HepG2 (cell line): ENCODE data around the gene TMEM158. TPM values are rescaled to one million over a fixed set of nuclear protein-coding genes. Genes with fewer than 3 reads are reported as not detected.

ENCODE experiments used
- ATAC-seq: fragments of 200-7000 bp; cut with Tn5 transposase; 3 replicates; pipeline ENCODE4 v1.9.1; 2020; ENCODE audit warnings: mild to moderate bottlenecking, moderate library complexity
- BruUV-seq: library from RNA; stranded (reverse); fragments of 400-500 nt; replicated peaks from 2 replicates; lab custom pipeline; 2021; lab: Mats Ljungman, UMichigan
- CTCF ChIA-PET: fragments of 300-600 bp; formaldehyde crosslinking; extraction: SDS; loops from one replicate; lab custom pipeline; 2021; ENCODE audit warnings: low total read pairs, inconsistent platforms, low intra/inter-chr PET ratio; lab: Yijun Ruan, JAX
- POLR2A ChIA-PET: fragments of 350-600 bp; sonication (Branson Sonifier 250); formaldehyde crosslinking; loops from one replicate; lab custom pipeline; 2020; ENCODE audit warnings: antibody characterized with exemption, inconsistent platforms; lab: Yijun Ruan, JAX
- DNase-seq: peaks from one replicate; pipeline ENCODE4 v3.0.0-alpha.2; 2015; ENCODE audit warnings: low spot score
- FAIRE-seq: peaks from 3 replicates; lab custom pipeline; 2011; peaks lifted over from hg19 to GRCh38; lab: Jason Lieb, UNC
- H2AFZ ChIP-seq: one replicate; pipeline ENCODE4 v1.6.1; 2011; ENCODE audit warnings: low read length, inconsistent platforms
- H3K27ac ChIP-seq: fragments of 300-600 bp; 3 replicates; pipeline ENCODE4 v1.8.0; 2011; ENCODE audit warnings: mixed run types, mild to moderate bottlenecking, mixed read lengths, low read length, inconsistent platforms; ENCODE audit not compliant: insufficient read depth; ENCODE audit errors: extremely low read length
- H3K27me3 ChIP-seq, 2 experiments: fragments of 200-600 bp in 1 of 2; 2 replicates in 1 of 2; 3 replicates in 1 of 2; pipeline versions ENCODE4 v1.6.0 to v1.8.0; 2011; ENCODE audit warnings: low read length in 2 of 2, mild to moderate bottlenecking in 2 of 2, moderate library complexity in 2 of 2, inconsistent platforms in 1 of 2; ENCODE audit not compliant: insufficient read depth in 2 of 2, control insufficient read depth in 1 of 2
- H3K36me3 ChIP-seq, 2 experiments: fragments of 200-600 bp in 1 of 2; replicated peaks in 1 of 2; 2 replicates in 1 of 2; 3 replicates in 1 of 2; pipeline versions ENCODE4 v1.5.1 to v1.8.0; 2011; ENCODE audit warnings: low read length in 2 of 2, inconsistent platforms in 1 of 2; ENCODE audit not compliant: insufficient read depth in 2 of 2, control insufficient read depth in 1 of 2
- H3K4me1 ChIP-seq: 2 replicates; pipeline ENCODE4 v1.5.1; 2012; ENCODE audit warnings: low read length, inconsistent platforms; ENCODE audit not compliant: insufficient read depth
- H3K4me2 ChIP-seq: 2 replicates; pipeline ENCODE4 v1.6.0; 2011; ENCODE audit warnings: low read depth, low read length, inconsistent platforms
- H3K4me3 ChIP-seq, 3 experiments: fragments of 200-600 bp in 1 of 3; sonication (generic), shearing (Covaris generic) in 1 of 3; replicated peaks in 1 of 3; 2 replicates each; pipeline ENCODE4 v1.5.1; 2011 to 2016; ENCODE audit warnings: low read length in 3 of 3, inconsistent platforms in 2 of 3, low read depth in 2 of 3, mild to moderate bottlenecking in 2 of 3, control low read depth in 1 of 3, mixed read lengths in 1 of 3; ENCODE audit not compliant: insufficient read depth in 1 of 3
- H3K79me2 ChIP-seq: one replicate; pipeline ENCODE4 v1.6.1; 2011; ENCODE audit warnings: low read length, inconsistent platforms; ENCODE audit not compliant: insufficient read depth
- H3K9ac ChIP-seq: 2 replicates; pipeline ENCODE4 v1.6.0; 2011; ENCODE audit warnings: mild to moderate bottlenecking, low read depth, low read length, inconsistent platforms; ENCODE audit not compliant: insufficient read depth
- H3K9me3 ChIP-seq: 2 replicates; pipeline ENCODE4 v1.5.1; 2012; ENCODE audit warnings: mild to moderate bottlenecking, low read length
- H4K20me1 ChIP-seq: 2 replicates; pipeline ENCODE4 v1.6.0; 2011; ENCODE audit warnings: inconsistent platforms, mild to moderate bottlenecking, low read length, moderate library complexity; ENCODE audit not compliant: insufficient read depth
- ARID2 ChIP-seq: sonication (generic); formaldehyde crosslinking; IDR thresholded peaks from 2 replicates; pipeline ENCODE4 v1.8.1; 2022; ENCODE audit warnings: mild to moderate bottlenecking, missing genetic modification reagents, borderline replicate concordance
- ELF1 ChIP-seq: sonication (generic); formaldehyde crosslinking; IDR thresholded peaks from 2 replicates; pipeline ENCODE4 v1.4.0; 2020; ENCODE audit warnings: missing genetic modification reagents
- ELK4 ChIP-seq: sonication (generic); formaldehyde crosslinking; IDR thresholded peaks from 2 replicates; pipeline ENCODE4 v1.9.0; 2021; ENCODE audit warnings: missing genetic modification reagents, borderline replicate concordance
- KLF9 ChIP-seq: IDR thresholded peaks from 2 replicates; pipeline ENCODE4 v1.6.1; 2016; ENCODE audit warnings: low read depth
- SAP130 ChIP-seq: IDR thresholded peaks from 2 replicates; pipeline ENCODE4 v1.6.1; 2016; ENCODE audit warnings: low read depth
- SOX13 ChIP-seq, 3 experiments: fragments of 450-650 bp in 1 of 3; sonication (generic) in 1 of 3; formaldehyde crosslinking in 1 of 3; IDR thresholded peaks in 2 of 3; conservative IDR thresholded peaks in 1 of 3; 2 replicates each; pipeline versions ENCODE4 v1.5.0 to v1.6.1; 2016 to 2020; ENCODE audit warnings: antibody characterized with exemption in 1 of 3, mild to moderate bottlenecking in 1 of 3, missing compliant biosample characterization in 1 of 3, missing genetic modification reagents in 1 of 3, moderate library complexity in 1 of 3
- SP1 ChIP-seq, 2 experiments: fragments of 450-650 bp in 1 of 2; sonication (generic) in 1 of 2; formaldehyde crosslinking in 1 of 2; IDR thresholded peaks; 2 replicates each; pipeline versions ENCODE4 v1.4.0 to v1.6.1; 2016 to 2020; ENCODE audit warnings: missing genetic modification reagents in 1 of 2
- THAP7 ChIP-seq: sonication (generic); formaldehyde crosslinking; IDR thresholded peaks from 2 replicates; pipeline ENCODE4 v1.8.1; 2023; ENCODE audit warnings: mild to moderate bottlenecking, missing genetic modification reagents
- ZNF136 ChIP-seq: sonication (generic); formaldehyde crosslinking; IDR thresholded peaks from 2 replicates; pipeline ENCODE4 v1.8.1; 2022; ENCODE audit warnings: low read depth, mild to moderate bottlenecking, moderate library complexity, missing genetic modification reagents
- ZNF18 ChIP-seq: sonication (generic); formaldehyde crosslinking; IDR thresholded peaks from 2 replicates; pipeline ENCODE4 v1.8.0; 2022; ENCODE audit warnings: mild to moderate bottlenecking, missing genetic modification reagents; ENCODE audit not compliant: insufficient replicate concordance
- ZNF230 ChIP-seq: sonication (generic); formaldehyde crosslinking; IDR thresholded peaks from 2 replicates; pipeline ENCODE4 v1.4.0; 2020; ENCODE audit warnings: mild to moderate bottlenecking, missing genetic modification reagents
- ZNF251 ChIP-seq: sonication (generic); formaldehyde crosslinking; IDR thresholded peaks from 2 replicates; pipeline ENCODE4 v1.9.0; 2021; ENCODE audit warnings: mild to moderate bottlenecking, missing genetic modification reagents
- ZNF558 ChIP-seq: sonication (generic); formaldehyde crosslinking; IDR thresholded peaks from 2 replicates; pipeline ENCODE4 v1.9.0; 2022; ENCODE audit warnings: mild to moderate bottlenecking, missing genetic modification reagents, borderline replicate concordance
- ZNF598 ChIP-seq: sonication (generic); formaldehyde crosslinking; IDR thresholded peaks from 2 replicates; pipeline ENCODE4 v1.5.1; 2020; ENCODE audit warnings: mild to moderate bottlenecking, missing genetic modification reagents, borderline replicate concordance
- ZNF768 ChIP-seq: sonication (generic); formaldehyde crosslinking; IDR thresholded peaks from 2 replicates; pipeline ENCODE4 v1.4.0; 2020; ENCODE audit warnings: missing genetic modification reagents
- ZNF792 ChIP-seq: IDR thresholded peaks from 2 replicates; pipeline ENCODE4 v1.6.1; 2016
- ZNF816 ChIP-seq: sonication (generic); formaldehyde crosslinking; IDR thresholded peaks from 2 replicates; pipeline ENCODE4 v1.8.0; 2022; ENCODE audit warnings: missing genetic modification reagents, mild to moderate bottlenecking, borderline replicate concordance
- ZSCAN12 ChIP-seq: sonication (generic); formaldehyde crosslinking; IDR thresholded peaks from 2 replicates; pipeline ENCODE4 v1.9.0; 2021; ENCODE audit warnings: mild to moderate bottlenecking, missing genetic modification reagents
- WGBS: methylation state at CpG from one replicate; pipeline ENCODE4 v1.1.6; 2017; ENCODE audit warnings: low lambda C conversion rate; 5-methylcytosine and 5-hydroxymethylcytosine counted together
- in situ Hi-C: cut with HindIII; loops from 2 replicates; pipeline ENCODE4 v1.10.0; 2017; ENCODE audit warnings: low pct_unique_long_range_greater_than_20kb; ENCODE audit not compliant: extremely low pct_ligation_motif_present
- intact Hi-C: fragments of 100-400 bp; cut with micrococcal nuclease; formaldehyde crosslinking; loops from one replicate; pipeline ENCODE4 v1.10.0; 2022; ENCODE audit not compliant: unreplicated experiment
- polyA plus RNA-seq, 8 experiments: library from polyadenylated mRNA; depleted of rRNA in 3 of 8; stranded (reverse) in 7 of 8; unstranded in 1 of 8; fragments of >200 nt; fragmentation: Illumina TruSeq in 4 of 8; extraction: Trizol in 4 of 8; gene quantifications; 2 replicates each; pipeline versions ENCODE4 v1.2.1 to v1.2.3, GENCODE V29; 2011 to 2016; ENCODE audit warnings: low read depth in 4 of 8, missing spikeins in 1 of 8, mixed read lengths in 1 of 8; ENCODE audit not compliant: insufficient read depth in 1 of 8
- total RNA-seq, 5 experiments: library from RNA; depleted of rRNA; stranded (reverse); fragments of >200 nt; fragmentation: Illumina TruSeq; extraction: Trizol; gene quantifications; 2 replicates each; pipeline ENCODE4 v1.2.3, GENCODE V29; 2016; ENCODE audit warnings: low read depth in 1 of 5

The TMEM158 gene
- total and polyA plus RNA-seq, 2 of the 13 experiments (the other 11 are each of a cell fraction or from before 2014, with no cell fraction given): 0.13 TPM; not detected in 1

- TF ChIP-seq THAP7 (CRISPR knock-in tag): no peak
- no peak for TF ChIP-seq ZNF558 (CRISPR knock-in tag)
- TF ChIP-seq ZNF18 (CRISPR knock-in tag): no peak
- TF ChIP-seq, all 625 proteins: peak for 0
Measured at GRCh38 chr3:45258317-45258716, 32.2 kb upstream of the TMEM158 start (continued).

GRCh38 chr3:45253316-45253715, 27.2 kb upstream of the TMEM158 start:
- CTCF ChIA-PET: no interaction called here
- ATAC-seq (no peak), DNase-seq (no peak), FAIRE-seq (no peak)
- BruUV-seq: no TSS peak
- no peak overlapping the region for H3K4me2 ChIP-seq
- no peak overlapping the region for H3K4me3 ChIP-seq
- WGBS: 0% methylated on average over 1 of the region's 3 CpGs
- no peaks in the 10 kb centered on the region for H3K4me1 ChIP-seq
- H3K9ac ChIP-seq: no peak overlapping the region
- POLR2A ChIA-PET: no interaction called here
- intact Hi-C loops (no loop called here), in situ Hi-C loops (no loop called here)
- H3K79me2 ChIP-seq: no peaks in the 10 kb centered on the region
- no peaks in the 10 kb centered on the region for H4K20me1 ChIP-seq
- H3K36me3 ChIP-seq: no peaks in the 10 kb centered on the region
- no peak overlapping the region for H2AFZ ChIP-seq
- peaks cover 1 to 33% of the 10 kb centered on the region in 2 experiments; a peak in 3 of 5 replicates for H3K27me3 ChIP-seq
- H3K27ac ChIP-seq: no peak overlapping the region
- H3K9me3 ChIP-seq: no peaks in the 10 kb centered on the region
- TF ChIP-seq SOX13 (IDR thresholded peaks at IDR 0.05) (no peak), SOX13 (CRISPR knock-in tag; conservative IDR thresholded peaks at IDR 0.05 in 1 of 2, IDR thresholded peaks at IDR 0.05 in 1 of 2) (no peak), ZNF558 (CRISPR knock-in tag) (no peak), ZNF136 (no peak), ZNF251 (no peak), ZNF816 (CRISPR knock-in tag) (no peak), ELK4 (CRISPR knock-in tag) (no peak), ZNF230 (no peak), SAP130 (CRISPR knock-in tag) (no peak), ZNF768 (CRISPR knock-in tag) (no peak), ELF1 (CRISPR knock-in tag) (no peak), ZNF598 (CRISPR knock-in tag) (no peak), ZSCAN12 (CRISPR knock-in tag) (no peak), KLF9 (CRISPR knock-in tag) (no peak), ZNF792 (CRISPR knock-in tag) (no peak), ARID2 (CRISPR knock-in tag) (no peak), SP1 (IDR thresholded peaks at IDR 0.05) (no peak), SP1 (CRISPR knock-in tag; IDR thresholded peaks at IDR 0.05) (no peak)
